ENCODE results near the gene PBX1.

The PBX1 gene

GRCh38 chr1:164672588-164672987, 113.6 kb downstream of the PBX1 start:
- DNase-seq = no peak

GRCh38 chr1:164673584-164674214, 114.7 kb downstream of the PBX1 start:
- DNase-seq = no peak

DNA sequence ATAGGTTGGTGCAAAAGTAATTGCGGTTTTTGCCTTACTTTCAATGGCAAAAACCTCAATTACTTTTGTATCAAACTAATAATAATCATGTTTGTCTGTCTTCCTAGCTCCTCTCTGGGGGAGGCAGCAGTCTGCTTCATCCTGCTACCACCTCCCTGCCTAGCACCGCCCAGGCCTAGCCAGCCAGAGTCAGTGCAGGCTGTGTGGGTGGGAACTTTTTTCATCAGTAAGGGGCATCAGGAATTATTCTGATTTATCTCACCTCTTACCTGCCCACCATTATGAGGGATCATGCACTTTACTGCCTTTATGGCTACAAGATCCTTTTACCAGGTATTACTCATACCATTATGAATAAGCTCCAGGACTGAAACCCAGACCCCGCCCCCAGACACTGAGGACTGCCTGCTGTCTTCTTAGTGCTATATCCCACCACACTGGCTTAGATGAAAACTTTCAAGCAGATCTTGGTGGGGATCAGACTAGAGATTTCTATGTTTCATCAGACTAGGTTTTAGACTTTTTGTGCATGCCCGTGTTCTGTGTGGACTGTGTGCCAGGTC, 116.4 kb downstream of the PBX1 start:
- no peak for DNase-seq

DNA sequence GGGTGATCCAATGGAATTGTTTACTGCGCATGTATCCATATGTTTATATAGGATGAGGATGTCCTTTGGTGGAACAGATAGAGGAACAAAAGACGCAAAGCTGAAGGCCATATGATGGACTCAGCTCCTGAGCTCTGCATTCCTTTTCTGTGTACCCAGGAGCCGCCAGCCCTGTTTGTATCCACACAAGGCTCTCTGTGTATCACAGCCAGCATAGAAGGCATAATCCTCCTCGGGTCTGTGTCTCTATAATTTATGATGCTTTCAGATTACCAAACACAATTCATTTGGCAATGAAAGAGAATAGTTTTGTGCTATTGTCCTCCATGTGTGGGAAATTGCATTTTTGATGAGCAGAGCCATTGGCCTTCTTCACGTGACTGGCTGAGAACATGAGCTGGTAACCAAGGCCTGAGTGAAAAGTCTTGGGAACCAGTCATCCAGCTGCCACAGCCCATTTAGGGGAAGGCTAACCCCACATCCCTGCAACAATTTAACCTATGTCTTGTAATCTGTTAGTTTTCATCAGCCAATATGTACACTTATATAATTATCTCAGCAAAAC, 119.2 kb downstream of the PBX1 start:
- no peak for DNase-seq

- DNase-seq = no peak
These were observed 123.6 kb downstream of the PBX1 start for GRCh38 chr1:164682570-164682969.

DNA sequence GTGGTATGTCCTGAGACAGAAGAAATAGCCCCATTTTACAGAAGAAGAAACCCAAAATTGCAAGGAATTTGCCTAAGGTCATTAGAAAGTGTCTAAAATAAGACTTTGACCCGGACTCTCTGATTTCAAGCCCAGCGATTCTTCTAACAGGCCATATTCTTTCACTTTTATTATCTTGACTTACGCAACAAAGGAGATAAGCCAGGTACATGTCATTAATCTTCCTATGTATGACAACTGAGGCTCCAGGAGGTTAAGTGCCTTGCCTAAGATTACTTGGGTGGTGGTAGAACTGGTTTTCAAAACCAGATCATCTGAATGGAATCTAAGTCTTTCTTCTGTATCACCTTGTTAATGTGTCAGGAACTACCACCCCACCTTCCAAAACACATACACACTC, 124.3 kb downstream of the PBX1 start:
- DNase-seq = no peak

- no peak for DNase-seq
These were observed 126.5 kb downstream of the PBX1 start for GRCh38 chr1:164685266-164686035.

GRCh38 chr1:164687777-164688176, 128.8 kb downstream of the PBX1 start:
- DNase-seq = no peak

- DNase-seq = no peak
These were observed 129.8 kb downstream of the PBX1 start for GRCh38 chr1:164688791-164689190.

DNA sequence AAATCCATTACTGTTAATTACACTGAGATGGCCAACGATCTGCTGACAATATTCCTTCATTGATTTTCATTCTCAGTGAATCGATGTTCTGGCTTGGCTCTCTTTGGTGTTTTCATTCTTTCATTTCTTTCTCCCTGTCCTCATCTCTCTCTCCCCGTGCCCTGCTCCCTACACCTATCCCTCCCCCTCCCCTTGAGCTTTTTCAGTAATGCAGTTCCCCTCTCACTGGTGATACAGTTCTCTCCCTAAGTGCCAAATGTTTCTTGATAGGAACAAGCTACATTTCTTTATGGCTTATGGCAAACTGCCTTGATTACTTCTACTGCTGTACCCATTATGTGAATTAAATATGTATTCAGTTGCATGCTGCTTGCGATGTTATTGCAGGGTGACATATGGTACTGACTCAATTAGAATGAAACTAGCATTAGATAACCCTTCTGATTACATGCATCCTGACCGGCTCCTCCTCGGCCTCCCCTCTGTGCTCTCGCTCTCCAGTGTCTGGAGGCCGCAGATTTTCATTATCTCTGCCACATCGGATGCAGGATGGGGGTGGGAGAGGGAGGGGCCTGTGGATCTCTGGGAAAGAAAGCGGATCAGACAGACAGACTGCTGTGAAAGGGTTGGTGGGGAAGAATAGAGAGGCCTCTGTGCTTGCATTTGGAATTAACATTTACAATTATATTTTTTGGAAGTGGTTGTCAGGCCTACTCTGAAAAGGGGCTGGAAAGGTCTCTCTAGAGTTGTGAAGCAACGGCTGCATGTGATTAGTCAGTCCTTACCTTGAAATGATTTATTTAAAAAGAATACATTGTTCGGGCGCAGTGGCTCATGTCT, 130.9 kb downstream of the PBX1 start:
- peak; percentile 68 for DNase-seq

- DNase-seq = no peak
These were observed 133.4 kb downstream of the PBX1 start for GRCh38 chr1:164692420-164692819.

DNA sequence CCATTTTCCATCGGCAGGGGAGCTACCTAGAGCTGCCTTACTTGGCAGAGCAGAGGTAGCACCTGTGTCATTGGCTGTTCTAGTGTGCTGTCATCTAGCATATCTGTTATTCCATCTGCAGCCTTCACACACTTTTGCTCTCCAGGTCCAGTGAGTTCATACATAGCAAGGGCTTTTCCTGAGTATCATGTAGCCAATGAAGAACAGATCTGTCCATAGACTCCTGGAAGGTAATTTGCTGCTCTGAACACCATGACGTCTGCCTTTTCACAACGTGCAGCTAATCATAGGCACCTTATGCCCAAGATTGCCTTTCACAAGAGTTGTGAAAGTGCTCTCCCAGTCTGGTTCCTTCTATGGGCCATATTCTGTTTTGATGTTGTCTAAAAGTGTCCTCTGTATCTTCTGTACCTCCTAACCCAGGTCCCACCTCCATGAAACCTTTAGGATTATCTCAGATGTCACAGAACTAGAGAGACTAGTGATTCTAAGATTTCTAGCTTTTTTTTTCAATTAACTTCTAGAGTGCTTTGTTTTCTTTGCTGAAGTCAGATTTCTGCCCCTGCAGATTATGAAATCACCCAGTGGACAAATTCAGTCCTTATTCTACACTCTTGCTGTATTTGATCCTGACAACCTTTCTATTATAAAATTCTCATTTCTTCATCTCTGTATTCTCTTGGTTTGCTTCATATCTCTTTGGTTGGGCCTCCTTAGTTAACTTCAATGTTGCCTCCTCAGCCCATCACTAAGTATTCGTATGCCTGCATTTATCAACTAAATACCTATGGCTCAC, 134.8 kb downstream of the PBX1 start:
- no peak for DNase-seq

DNA sequence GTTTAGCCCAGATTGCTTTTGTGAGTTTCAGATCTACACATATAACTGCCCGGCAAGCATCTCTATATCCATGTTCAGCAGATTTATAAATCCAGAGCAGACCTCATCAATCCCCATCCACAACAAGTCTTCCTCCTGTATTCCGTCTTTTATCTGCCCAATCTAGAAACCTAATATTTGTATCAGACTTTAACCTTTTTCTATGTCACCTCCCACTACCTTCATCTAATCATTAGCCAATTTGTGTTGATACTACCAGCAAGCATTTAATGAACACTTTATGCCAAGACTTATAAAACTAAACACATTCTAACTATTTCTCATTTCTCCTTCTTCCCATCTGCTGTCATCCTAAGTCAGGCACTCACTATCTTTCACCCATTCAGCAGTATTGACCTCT, 135.5 kb downstream of the PBX1 start:
- no peak for DNase-seq

GRCh38 chr1:164695956-164696665, 137.1 kb downstream of the PBX1 start:
- no peak for DNase-seq

- DNase-seq = no peak
These were observed 141.0 kb downstream of the PBX1 start for GRCh38 chr1:164699815-164700491.

- DNase-seq = no peak
These were observed 141.7 kb downstream of the PBX1 start for GRCh38 chr1:164700683-164701082.

DNA sequence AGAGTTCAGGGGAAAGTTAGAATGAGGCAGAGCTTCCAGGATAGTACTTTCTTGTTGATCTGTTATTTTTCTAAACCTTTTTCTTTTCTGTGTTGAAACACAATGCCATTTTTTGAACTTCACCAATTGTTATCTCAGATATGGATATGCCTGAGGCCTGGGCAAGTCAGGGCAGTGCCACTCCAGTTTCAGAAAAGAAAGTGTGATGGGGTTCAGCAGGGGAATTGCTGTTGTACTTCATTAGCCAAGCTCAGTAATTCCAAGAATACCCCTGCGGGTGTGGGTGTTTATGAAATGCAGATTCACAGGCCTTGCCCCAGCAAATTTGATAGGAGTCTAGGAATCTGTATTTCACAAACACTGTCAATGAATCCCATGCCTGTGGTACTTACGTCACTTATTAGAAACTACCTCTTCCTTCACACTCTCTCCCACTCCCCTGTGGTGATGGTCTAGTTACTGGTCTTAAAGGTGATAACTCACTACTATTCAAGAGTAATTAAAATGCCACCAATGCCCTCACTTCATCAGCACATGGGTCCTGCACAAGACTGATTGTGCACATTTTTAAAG, 142.3 kb downstream of the PBX1 start:
- no peak for DNase-seq

DNA sequence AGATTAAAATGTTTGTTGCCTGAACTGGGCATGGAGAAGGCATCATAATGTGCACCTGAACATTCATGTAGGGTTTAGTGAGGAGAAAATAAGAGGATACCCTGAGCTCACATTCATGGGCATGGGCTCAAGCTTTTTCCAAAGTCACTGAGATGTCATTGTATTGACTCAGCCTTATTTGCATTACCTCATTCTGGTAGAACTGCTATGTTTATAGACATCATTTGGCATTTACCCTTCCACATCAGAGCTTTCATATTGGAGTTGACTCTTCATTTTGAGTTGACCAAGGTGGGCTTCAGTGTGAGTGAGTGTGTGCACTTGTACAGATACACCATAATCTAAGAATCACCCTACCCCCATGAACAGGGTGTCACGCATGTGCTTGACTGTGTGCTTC, 143.2 kb downstream of the PBX1 start:
- no peak for DNase-seq

GRCh38 chr1:164702664-164703063, 143.7 kb downstream of the PBX1 start:
- DNase-seq = no peak

- no peak for DNase-seq
These were observed 144.5 kb downstream of the PBX1 start for GRCh38 chr1:164703463-164703862.

GRCh38 chr1:164703960-164704411, 145.0 kb downstream of the PBX1 start:
- no peak for DNase-seq

Measured in NCI-H2171 (cell line).